Mucosa of descending colon (tissue), 3 donors: ENCODE measurements around the gene MORN2. TPM values are rescaled to one million over a fixed set of nuclear protein-coding genes. Genes with fewer than 3 reads are reported as not detected.
A peak's percentile ranks its signal among the peaks of the same experiment; 100 is the strongest.

Experiments
- ATAC-seq: fragments of 200-7000 bp; cut with Tn5 transposase; one replicate; pipeline ENCODE4 v1.9.1; 2020; ENCODE audit warnings: mild to moderate bottlenecking, moderate library complexity
- DNase-seq, 3 donors: peaks; one replicate each; pipeline ENCODE4 v3.0.0-alpha.2; 2020
- H3K36me3 ChIP-seq: fragments of 200-600 bp; one replicate; pipeline ENCODE4 v1.8.0; 2021; ENCODE audit warnings: low read depth, mild to moderate bottlenecking
- H3K4me1 ChIP-seq: fragments of 200-600 bp; one replicate; pipeline ENCODE4 v1.8.0; 2021; ENCODE audit warnings: low read depth, mild to moderate bottlenecking
- H3K4me3 ChIP-seq: fragments of 200-600 bp; one replicate; pipeline ENCODE4 v1.8.0; 2021; ENCODE audit warnings: mild to moderate bottlenecking
- H3K9me3 ChIP-seq: fragments of 200-600 bp; one replicate; pipeline ENCODE4 v1.8.0; 2021; ENCODE audit warnings: mild to moderate bottlenecking
- intact Hi-C, 2 donors: fragments of 100-400 bp; cut with DNase I in 1 of 2; cut with micrococcal nuclease in 1 of 2; formaldehyde crosslinking; loops; one replicate each; pipeline versions ENCODE4 v1.11.0 to v1.11.1; 2022; cut with DNase I, micrococcal nuclease
- total RNA-seq, 3 donors: library from RNA; stranded (reverse); fragmentation: NEBNext Ultra II Directional in 2 of 3; extraction: Animal tissue kit (Norgen Biotek cat#: 25700) in 2 of 3; gene quantifications; one replicate each; pipeline versions ENCODE4 v1.2.1 to v1.2.4, GENCODE V29; 2021 to 2023
- TF ChIP-seq, protein P1 (sequence below): fragments of 200-600 bp; IDR thresholded peaks from one replicate; pipeline ENCODE4 v1.8.0; 2022; ENCODE audit warnings: antibody characterized with exemption, mild to moderate bottlenecking
- donor health status: DM: no; HTN: no; CAD: no; lungs with moderate emphysema.
- donor health status: DM: no; HTN: no; CAD: no.
- donor health status: DM: no; HTN: yes; CAD: no.

MORN2 gene
- total RNA-seq, 3 donors from 2014 or later: 8.0 to 12.1 (median 11.3) TPM

DNA sequence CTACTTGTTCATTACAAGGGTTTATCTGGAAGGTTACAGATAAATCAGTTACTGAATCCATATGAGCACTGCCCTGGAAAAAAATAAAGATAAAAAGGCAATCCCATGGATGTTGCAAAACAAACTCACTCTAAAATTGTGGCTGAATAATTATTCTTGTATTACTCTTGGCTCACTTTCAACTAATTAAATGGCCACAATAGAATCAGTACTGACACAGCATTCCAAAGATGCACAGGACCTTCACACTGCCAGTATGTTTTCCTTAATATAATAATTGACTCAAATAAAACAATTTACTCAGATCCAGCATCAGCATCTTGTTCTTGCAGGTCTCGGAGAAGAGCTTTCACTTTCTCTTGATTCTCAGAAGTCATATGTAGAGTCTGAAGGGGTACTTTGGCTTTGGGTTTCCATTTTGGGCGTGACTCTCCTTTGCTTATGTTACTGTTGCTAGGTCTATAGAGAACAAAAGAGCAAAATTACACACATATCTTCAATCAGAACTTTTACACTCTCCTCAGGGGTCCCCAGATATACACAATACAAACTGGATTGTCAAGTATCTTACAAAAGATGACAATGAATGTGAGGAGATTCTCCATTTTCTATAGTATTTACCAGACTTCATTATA, 12.6 kb upstream of the MORN2 start:
- ATAC-seq (no peak), DNase-seq (no peak)
- Histone ChIP-seq H3K4me1 (no peaks in the 10 kb centered on the region), H3K9me3 (no peaks in the 10 kb centered on the region), H3K4me3 (no peak overlapping the region), H3K36me3 (no peaks in the 10 kb centered on the region)
- intact Hi-C loops: no loop called here
- TF ChIP-seq, protein P1, sequence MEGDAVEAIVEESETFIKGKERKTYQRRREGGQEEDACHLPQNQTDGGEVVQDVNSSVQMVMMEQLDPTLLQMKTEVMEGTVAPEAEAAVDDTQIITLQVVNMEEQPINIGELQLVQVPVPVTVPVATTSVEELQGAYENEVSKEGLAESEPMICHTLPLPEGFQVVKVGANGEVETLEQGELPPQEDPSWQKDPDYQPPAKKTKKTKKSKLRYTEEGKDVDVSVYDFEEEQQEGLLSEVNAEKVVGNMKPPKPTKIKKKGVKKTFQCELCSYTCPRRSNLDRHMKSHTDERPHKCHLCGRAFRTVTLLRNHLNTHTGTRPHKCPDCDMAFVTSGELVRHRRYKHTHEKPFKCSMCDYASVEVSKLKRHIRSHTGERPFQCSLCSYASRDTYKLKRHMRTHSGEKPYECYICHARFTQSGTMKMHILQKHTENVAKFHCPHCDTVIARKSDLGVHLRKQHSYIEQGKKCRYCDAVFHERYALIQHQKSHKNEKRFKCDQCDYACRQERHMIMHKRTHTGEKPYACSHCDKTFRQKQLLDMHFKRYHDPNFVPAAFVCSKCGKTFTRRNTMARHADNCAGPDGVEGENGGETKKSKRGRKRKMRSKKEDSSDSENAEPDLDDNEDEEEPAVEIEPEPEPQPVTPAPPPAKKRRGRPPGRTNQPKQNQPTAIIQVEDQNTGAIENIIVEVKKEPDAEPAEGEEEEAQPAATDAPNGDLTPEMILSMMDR: no peak

DNA sequence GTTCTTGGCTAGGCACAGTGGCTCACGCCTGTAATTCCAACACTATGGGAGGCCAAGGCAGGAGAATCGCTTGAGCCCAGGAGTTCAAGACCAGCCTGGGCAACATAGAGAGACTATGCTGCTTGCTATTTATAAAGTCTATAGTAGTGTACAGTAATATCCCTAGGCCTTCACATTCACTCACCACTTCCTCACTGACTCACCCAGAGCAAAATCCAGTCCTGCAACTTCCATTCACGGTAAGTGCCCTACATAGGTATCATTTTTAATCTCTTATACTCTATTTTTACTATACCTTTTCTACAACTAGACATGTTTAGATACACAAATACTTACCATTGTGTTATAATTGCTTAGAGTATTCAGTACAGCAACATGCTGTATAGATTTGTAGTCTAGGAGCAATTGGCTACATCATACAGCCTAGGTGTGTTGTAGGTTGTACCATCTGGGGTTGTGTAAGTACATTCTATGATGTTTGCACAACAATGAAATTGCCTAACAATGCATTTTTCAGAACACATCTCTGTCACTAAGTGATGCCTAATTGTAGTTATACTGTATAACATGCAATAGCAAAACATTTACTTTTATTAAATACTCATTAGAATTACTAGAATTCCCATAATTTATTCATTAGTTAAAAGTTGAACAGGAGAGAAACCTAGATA, 8.9 kb upstream of the MORN2 start:
- TF ChIP-seq, protein P1: no peak
- ATAC-seq (no peak), DNase-seq (no peak)
- no peaks in the 10 kb centered on the region for H3K9me3 ChIP-seq
- no peaks in the 10 kb centered on the region for H3K36me3 ChIP-seq
- no peaks in the 10 kb centered on the region for H3K4me1 ChIP-seq
- intact Hi-C loops: no loop called here
- no peak overlapping the region for H3K4me3 ChIP-seq

DNA sequence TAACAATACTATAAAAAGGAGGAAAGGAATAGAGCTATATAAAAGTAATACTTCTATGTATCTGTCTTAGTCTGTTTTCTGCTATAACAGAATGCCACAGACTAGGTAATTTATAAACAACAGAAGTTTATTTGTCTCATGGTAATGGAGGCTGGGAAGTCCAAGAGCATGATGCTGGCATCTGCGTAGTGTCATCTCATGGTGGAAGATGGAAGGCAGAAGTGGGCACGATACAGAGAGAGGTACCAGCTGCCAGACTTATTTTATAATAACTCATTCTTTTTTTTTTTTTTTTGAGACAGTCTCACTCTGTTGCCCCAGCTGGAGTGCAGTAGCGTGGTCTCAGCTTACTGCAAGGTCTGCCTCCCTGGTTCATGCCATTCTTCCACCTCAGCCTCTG, 4.3 kb upstream of the MORN2 start:
- TF ChIP-seq, protein P1: no peak
- H3K9me3 ChIP-seq: no peaks in the 10 kb centered on the region
- H3K4me3 ChIP-seq: no peak overlapping the region
- intact Hi-C loops: no loop called here
- H3K4me1 ChIP-seq: peaks cover 4% of the 10 kb centered on the region
- no peaks in the 10 kb centered on the region for H3K36me3 ChIP-seq
- no peak for DNase-seq
- no peak for ATAC-seq

DNA sequence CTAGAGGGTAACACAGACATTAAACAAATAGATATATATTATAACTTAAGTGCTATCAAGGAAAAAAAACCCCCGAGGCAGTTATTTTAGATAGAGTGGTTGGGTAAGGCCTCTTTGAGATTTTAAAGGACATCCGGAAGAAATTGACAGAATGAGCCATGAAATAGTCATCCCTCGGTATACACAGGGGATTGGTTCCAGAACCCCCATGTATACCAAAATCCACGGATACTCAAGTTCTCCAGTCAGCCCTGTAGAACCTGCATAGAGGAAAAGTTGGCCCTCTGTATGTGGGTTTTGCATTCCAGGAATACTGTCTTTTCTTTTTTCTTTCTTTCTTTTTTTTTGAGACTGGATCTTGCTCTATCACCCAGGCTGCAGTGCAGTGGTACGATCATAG, 2.0 kb upstream of the MORN2 start:
- no peaks in the 10 kb centered on the region for H3K36me3 ChIP-seq
- DNase-seq (no peak), ATAC-seq (no peak)
- intact Hi-C loops: no loop called here
- H3K4me3 ChIP-seq: no peak overlapping the region
- peaks cover 8% of the 10 kb centered on the region for H3K4me1 ChIP-seq
- TF ChIP-seq, protein P1: no peak
- no peaks in the 10 kb centered on the region for H3K9me3 ChIP-seq

DNA sequence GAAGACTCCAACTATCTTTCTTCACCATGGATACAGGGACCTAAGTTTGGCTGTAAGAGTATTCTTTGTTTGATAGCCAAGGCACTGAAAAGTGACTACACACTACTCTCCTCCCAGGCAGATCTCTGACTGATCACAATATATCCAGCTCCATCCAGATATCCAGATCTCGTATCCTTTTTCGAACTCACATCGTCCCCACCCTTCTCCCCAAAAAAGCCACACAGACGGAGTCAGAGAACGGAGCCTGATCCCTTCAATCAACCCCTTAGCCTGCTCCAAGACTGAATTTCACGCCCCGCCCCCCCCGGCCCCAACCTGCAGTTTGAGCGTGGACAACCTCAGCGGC, 575 bp upstream of the MORN2 start:
- peak; percentile 16 for ATAC-seq
- H3K4me1 ChIP-seq: peaks cover 8% of the 10 kb centered on the region
- H3K9me3 ChIP-seq: no peaks in the 10 kb centered on the region
- intact Hi-C loops: no loop called here
- DNase-seq: no peak
- no peaks in the 10 kb centered on the region for H3K36me3 ChIP-seq
- TF ChIP-seq, protein P1: no peak
- peak overlapping the region; percentile 54 for H3K4me3 ChIP-seq
